GM19455 (cell line): ENCODE measurements around the gene RGS7.
"Not testable (repeated sequence)": the region's sequence is repeated elsewhere in the genome, so short reads cannot be mapped to it uniquely, and the experiment has no call there.

ENCODE experiments used
- ATAC-seq: cut with Tn5 transposase; IDR thresholded peaks from one replicate; pipeline ENCODE4 v1.9.1; 2021; ENCODE audit not compliant: unreplicated experiment

RGS7 gene

GRCh38 chr1:241215203-241215602, 141.8 kb downstream of the RGS7 start:
- ATAC-seq = no peak

- no peak for ATAC-seq
Observed at GRCh38 chr1:241213139-241213538, 143.9 kb downstream of the RGS7 start.

GRCh38 chr1:241212628-241213027, 144.4 kb downstream of the RGS7 start:
- ATAC-seq = no peak

- ATAC-seq = no peak
Observed at GRCh38 chr1:241208910-241209379, 148.1 kb downstream of the RGS7 start.

- ATAC-seq = no peak
Observed at GRCh38 chr1:241203817-241204216, 153.2 kb downstream of the RGS7 start.

GRCh38 chr1:241202401-241202800, 154.6 kb downstream of the RGS7 start:
- no peak for ATAC-seq

GRCh38 chr1:241186716-241187115, 170.3 kb downstream of the RGS7 start:
- ATAC-seq = no peak

- no peak for ATAC-seq
Observed at GRCh38 chr1:241181971-241182370, 175.0 kb downstream of the RGS7 start.

- ATAC-seq = no peak
Observed at GRCh38 chr1:241181471-241181870, 175.5 kb downstream of the RGS7 start.

- no peak for ATAC-seq
Observed at GRCh38 chr1:241180569-241180968, 176.4 kb downstream of the RGS7 start.

GRCh38 chr1:241177660-241178059, 179.3 kb downstream of the RGS7 start:
- no peak for ATAC-seq

GRCh38 chr1:241172486-241172885, 184.5 kb downstream of the RGS7 start:
- no peak for ATAC-seq

GRCh38 chr1:241171991-241172390, 185.0 kb downstream of the RGS7 start:
- no peak for ATAC-seq

GRCh38 chr1:241167121-241167630, 189.8 kb downstream of the RGS7 start:
- no peak for ATAC-seq

- ATAC-seq = no peak
Observed at GRCh38 chr1:241166625-241167024, 190.4 kb downstream of the RGS7 start.

- not testable (repeated sequence) for ATAC-seq
Observed at GRCh38 chr1:241165256-241165655, 191.7 kb downstream of the RGS7 start.

GRCh38 chr1:241163363-241163762, 193.6 kb downstream of the RGS7 start:
- no peak for ATAC-seq

- no peak for ATAC-seq
Observed at GRCh38 chr1:241161188-241161689, 195.8 kb downstream of the RGS7 start.

- ATAC-seq = no peak
Observed at GRCh38 chr1:241157435-241157834, 199.6 kb downstream of the RGS7 start.

GRCh38 chr1:241156231-241156965, 200.6 kb downstream of the RGS7 start:
- ATAC-seq = no peak

GRCh38 chr1:241145881-241146280, 211.1 kb downstream of the RGS7 start:
- ATAC-seq = no peak

- ATAC-seq = no peak
Observed at GRCh38 chr1:241143765-241144442, 213.1 kb downstream of the RGS7 start.
